Measurements from ENCODE around the gene DEFB127. TPM values are rescaled to one million over a fixed set of nuclear protein-coding genes. Genes with fewer than 3 reads are reported as not detected.

Gene DEFB127
- total RNA-seq, 2 donors from 2014 or later = not detected

Other genes starting within 250 kb of the DEFB127 start
- gene DEFB125, start 69.8 kb upstream of the DEFB127 start, total RNA-seq = not detected
- gene DEFB126, start 14.9 kb upstream of the DEFB127 start, total RNA-seq = not detected
- gene DEFB128, start 32.3 kb downstream of the DEFB127 start, total RNA-seq = not detected
- gene DEFB129, start 69.8 kb downstream of the DEFB127 start, total RNA-seq = not detected
- not detected for gene DEFB132, start 100.3 kb downstream of the DEFB127 start, total RNA-seq
- gene C20orf96, start 133.3 kb downstream of the DEFB127 start, total RNA-seq = 1 to 10 TPM in 1 of 2 donors, under 1 TPM in 1; 0.92 to 6.2 TPM
- 10 to 100 TPM; 14.4 to 19.5 TPM for gene ZCCHC3, start 140.1 kb downstream of the DEFB127 start, total RNA-seq
- gene SOX12, start 168.1 kb downstream of the DEFB127 start, total RNA-seq = 1 to 10 TPM; 3.9 to 5.4 TPM
- gene NRSN2, start 189.7 kb downstream of the DEFB127 start, total RNA-seq = 10 to 100 TPM; 25.1 to 56.9 TPM
- gene TRIB3, start 223.3 kb downstream of the DEFB127 start, total RNA-seq = 1 to 10 TPM; 2.7 to 5.0 TPM

Measured in thoracic aorta (tissue), 2 donors.